Fibroblast of pulmonary artery (primary cell): ENCODE data around the gene PTPN14.
"Not testable (repeated sequence)": the region's sequence is repeated elsewhere in the genome, so short reads cannot be mapped to it uniquely, and the experiment has no call there.

Experiments used
- DNase-seq: peaks from one replicate; pipeline ENCODE4 v3.0.0-alpha.2; 2010; ENCODE audit warnings: low read depth
- H3K4me3 ChIP-seq: replicated peaks from 2 replicates; pipeline ENCODE4 v1.5.1; 2011; ENCODE audit warnings: low read depth, mild to moderate bottlenecking, control low read depth, low read length, moderate library complexity
- CTCF ChIP-seq: IDR thresholded peaks from 2 replicates; pipeline ENCODE4 v1.5.1; 2011; ENCODE audit warnings: mild to moderate bottlenecking, control low read depth, low read length, inconsistent platforms; ENCODE audit errors: missing control alignments

Gene PTPN14

DNA sequence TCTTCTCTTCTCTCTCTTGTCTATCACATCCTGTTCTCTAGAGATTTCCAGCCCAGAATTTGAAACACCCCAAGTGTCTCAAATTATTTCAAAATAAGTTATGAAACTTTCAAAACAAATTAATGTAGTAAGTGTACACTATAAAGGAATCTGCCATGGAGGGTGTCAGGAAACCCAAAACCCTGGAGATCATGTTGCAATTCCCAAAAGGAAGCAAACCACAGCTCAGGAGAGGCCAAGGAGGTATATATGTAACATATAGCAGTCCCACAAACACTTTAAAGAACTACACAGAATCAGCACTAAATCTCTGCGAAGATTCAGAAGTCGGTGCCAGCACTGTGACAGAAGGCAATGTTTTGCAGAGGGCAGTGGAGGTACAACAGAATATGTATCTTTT lies 26.6 kb downstream of the PTPN14 start:
- no peak overlapping the region for H3K4me3 ChIP-seq
- TF ChIP-seq CTCF = no peak
- peak; percentile 49 for DNase-seq

GRCh38 chr1:214523124-214523824 lies 28.1 kb downstream of the PTPN14 start:
- no peak overlapping the region for H3K4me3 ChIP-seq
- no peak for TF ChIP-seq CTCF
- DNase-seq = no peak

- DNase-seq = not testable (repeated sequence)
Measured at GRCh38 chr1:214521458-214521857, 29.9 kb downstream of the PTPN14 start.

GRCh38 chr1:214520544-214521165 lies 30.7 kb downstream of the PTPN14 start:
- no peak for TF ChIP-seq CTCF
- H3K4me3 ChIP-seq = no peak overlapping the region
- no peak for DNase-seq

More at GRCh38 chr1:214521458-214521857, 29.9 kb downstream of the PTPN14 start:
- H3K4me3 ChIP-seq = not testable (repeated sequence)

DNA sequence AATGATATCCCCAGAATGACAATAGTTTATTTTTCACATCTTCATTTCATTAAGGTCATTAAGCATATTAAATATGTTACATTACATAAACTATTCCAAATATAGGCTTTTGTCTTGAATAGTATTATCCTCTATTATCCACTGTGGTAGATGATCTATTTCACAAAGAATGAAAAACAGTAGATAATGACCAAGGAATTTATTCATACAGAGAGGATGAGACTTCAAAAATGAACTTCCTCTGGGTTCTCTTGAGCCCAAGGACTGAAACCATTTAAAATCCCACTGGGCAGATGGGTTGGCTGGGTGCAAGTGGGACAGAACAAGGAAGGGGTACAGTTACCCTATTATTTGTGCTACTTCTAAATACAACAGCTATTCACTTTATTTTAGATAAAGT lies 33.0 kb downstream of the PTPN14 start:
- DNase-seq = peak; percentile 24
- TF ChIP-seq CTCF = no peak
- H3K4me3 ChIP-seq = no peak overlapping the region

- no peak for TF ChIP-seq CTCF
- DNase-seq = no peak
Measured at GRCh38 chr1:214516434-214517326, 34.7 kb downstream of the PTPN14 start.

More at GRCh38 chr1:214516434-214517326, 34.7 kb downstream of the PTPN14 start:
- H3K4me3 ChIP-seq = no peak overlapping the region
